Skeletal muscle satellite cell (primary cell): ENCODE results near the gene OR10A7.

Experiments used
- H3K27me3 ChIP-seq: 2 replicates; pipeline ENCODE4 v1.7.0; 2013; ENCODE audit warnings: low read length; ENCODE audit not compliant: control insufficient read depth, insufficient read depth
- H3K36me3 ChIP-seq: 2 replicates; pipeline ENCODE4 v1.7.0; 2013; ENCODE audit warnings: mild to moderate bottlenecking, control low read depth, low read length; ENCODE audit not compliant: insufficient read depth
- H3K4me1 ChIP-seq: 2 replicates; pipeline ENCODE4 v1.7.0; 2013; ENCODE audit warnings: low read length; ENCODE audit not compliant: control insufficient read depth, insufficient read depth
- H3K4me2 ChIP-seq: 2 replicates; pipeline ENCODE4 v1.7.0; 2013; ENCODE audit warnings: mild to moderate bottlenecking, low read length
- H3K4me3 ChIP-seq: 2 replicates; pipeline ENCODE4 v1.7.0; 2013; ENCODE audit warnings: low read length
- H3K9ac ChIP-seq: 2 replicates; pipeline ENCODE4 v1.7.0; 2013; ENCODE audit warnings: mild to moderate bottlenecking, low read depth, low read length, moderate library complexity
- H3K9me3 ChIP-seq: replicated peaks from 2 replicates; pipeline ENCODE4 v1.7.0; 2013; ENCODE audit warnings: mild to moderate bottlenecking, control low read depth, low read length

OR10A7 gene

GRCh38 chr12:55250944-55251343 lies 30.1 kb downstream of the OR10A7 start:
- Histone ChIP-seq H3K36me3 (no peaks in the 10 kb centered on the region), H3K4me2 (no peak overlapping the region), H3K4me1 (no peaks in the 10 kb centered on the region), H3K4me3 (no peak overlapping the region), H3K9me3 (no peaks in the 10 kb centered on the region), H3K9ac (no peak overlapping the region), H3K27me3 (peaks cover 22% of the 10 kb centered on the region)

- Histone ChIP-seq H3K4me2 (no peak overlapping the region), H3K36me3 (no peaks in the 10 kb centered on the region), H3K9me3 (no peaks in the 10 kb centered on the region), H3K4me1 (no peaks in the 10 kb centered on the region), H3K9ac (no peak overlapping the region), H3K27me3 (peaks cover 9% of the 10 kb centered on the region), H3K4me3 (no peak overlapping the region)
Measured at GRCh38 chr12:55253281-55253680, 32.5 kb downstream of the OR10A7 start.

- no peaks in the 10 kb centered on the region for H3K27me3 ChIP-seq
Measured at GRCh38 chr12:55256831-55257230, 36.0 kb downstream of the OR10A7 start.

GRCh38 chr12:55258303-55258702 lies 37.5 kb downstream of the OR10A7 start:
- no peak overlapping the region for H3K4me2 ChIP-seq

More at GRCh38 chr12:55256831-55257230, 36.0 kb downstream of the OR10A7 start:
- Histone ChIP-seq H3K9me3 (no peaks in the 10 kb centered on the region), H3K4me2 (no peak overlapping the region), H3K4me3 (no peak overlapping the region), H3K9ac (no peak overlapping the region), H3K36me3 (no peaks in the 10 kb centered on the region), H3K4me1 (no peaks in the 10 kb centered on the region)

More at GRCh38 chr12:55258303-55258702, 37.5 kb downstream of the OR10A7 start:
- Histone ChIP-seq H3K9me3 (no peaks in the 10 kb centered on the region), H3K27me3 (no peaks in the 10 kb centered on the region), H3K4me3 (no peak overlapping the region), H3K4me1 (no peaks in the 10 kb centered on the region), H3K9ac (no peak overlapping the region), H3K36me3 (no peaks in the 10 kb centered on the region)
